Activated T-helper 1 cell treated with anti-CD3 and anti-CD28 coated beads, Interleukin-12 subunit alpha, Interleukin-12 subunit beta, Interleukin-2, Interleukin-4 antibody, amounts not matched to agents 30 ng/mL and 10 ng/mL and 1 ng/mL, durations not matched to agents 14 hours and 24 hours and 36 hours (primary cell): ENCODE data around the gene PNPLA7. TPM values are rescaled to one million over a fixed set of nuclear protein-coding genes. Genes with fewer than 3 reads are reported as not detected.

Experiments
- DNase-seq: peaks from one replicate; pipeline ENCODE4 v3.0.0; 2021; ENCODE audit warnings: low spot score
- H3K27ac Mint-ChIP-seq: one replicate; pipeline ENCODE4 v1.8.0; 2021; ENCODE audit warnings: mild to moderate bottlenecking, mixed read lengths
- H3K27me3 Mint-ChIP-seq: one replicate; pipeline ENCODE4 v1.8.0; 2022; ENCODE audit warnings: mild to moderate bottlenecking, moderate library complexity, mixed read lengths; ENCODE audit not compliant: insufficient read depth
- H3K36me3 Mint-ChIP-seq: one replicate; pipeline ENCODE4 v1.8.0; 2021; ENCODE audit warnings: low read depth, mixed read lengths
- H3K4me1 Mint-ChIP-seq: one replicate; pipeline ENCODE4 v1.8.0; 2021; ENCODE audit warnings: low read depth, mixed read lengths
- H3K4me3 Mint-ChIP-seq: one replicate; pipeline ENCODE4 v1.8.0; 2021; ENCODE audit warnings: mild to moderate bottlenecking, moderate library complexity, mixed read lengths
- H3K9me3 Mint-ChIP-seq: one replicate; pipeline ENCODE4 v1.8.0; 2021; ENCODE audit warnings: mixed read lengths
- intact Hi-C: fragments of 100-400 bp; cut with micrococcal nuclease; formaldehyde crosslinking; loops from one replicate; pipeline ENCODE4 v1.15.1; 2024
- total RNA-seq: library from RNA; stranded (reverse); gene quantifications from 2 replicates; pipeline ENCODE4 v1.2.3, GENCODE V29; 2022

The PNPLA7 gene
- total RNA-seq, 1 donor from 2014 or later = 1.2 TPM

GRCh38 chr9:137433916-137434431 lies 116.2 kb downstream of the PNPLA7 start:
- H3K4me3 Mint-ChIP-seq = no peak overlapping the region
- no peaks in the 10 kb centered on the region for H3K27me3 Mint-ChIP-seq
- H3K9me3 Mint-ChIP-seq = no peaks in the 10 kb centered on the region
- H3K27ac Mint-ChIP-seq = no peak overlapping the region
- intact Hi-C loops = no loop called here
- DNase-seq = no peak
- H3K36me3 Mint-ChIP-seq = no peaks in the 10 kb centered on the region
- no peaks in the 10 kb centered on the region for H3K4me1 Mint-ChIP-seq

- H3K27me3 Mint-ChIP-seq = no peaks in the 10 kb centered on the region
- no peaks in the 10 kb centered on the region for H3K4me1 Mint-ChIP-seq
- DNase-seq = no peak
- H3K36me3 Mint-ChIP-seq = no peaks in the 10 kb centered on the region
- no peak overlapping the region for H3K4me3 Mint-ChIP-seq
- no peak overlapping the region for H3K27ac Mint-ChIP-seq
- no peaks in the 10 kb centered on the region for H3K9me3 Mint-ChIP-seq
- intact Hi-C loops = no loop called here
Observed at GRCh38 chr9:137433349-137433915, 116.8 kb downstream of the PNPLA7 start.

GRCh38 chr9:137432687-137433348 lies 117.4 kb downstream of the PNPLA7 start:
- intact Hi-C loops = no loop called here
- Mint-ChIP-seq H3K27ac (no peak overlapping the region), H3K36me3 (no peaks in the 10 kb centered on the region), H3K4me1 (no peaks in the 10 kb centered on the region), H3K9me3 (no peaks in the 10 kb centered on the region), H3K4me3 (no peak overlapping the region), H3K27me3 (no peaks in the 10 kb centered on the region)
- no peak for DNase-seq

GRCh38 chr9:137431416-137431931 lies 118.7 kb downstream of the PNPLA7 start:
- no peaks in the 10 kb centered on the region for H3K36me3 Mint-ChIP-seq
- intact Hi-C loops = no loop called here
- no peak overlapping the region for H3K4me3 Mint-ChIP-seq
- H3K4me1 Mint-ChIP-seq = no peaks in the 10 kb centered on the region
- DNase-seq = no peak
- no peaks in the 10 kb centered on the region for H3K9me3 Mint-ChIP-seq
- no peak overlapping the region for H3K27ac Mint-ChIP-seq
- peaks cover 3% of the 10 kb centered on the region for H3K27me3 Mint-ChIP-seq

GRCh38 chr9:137430723-137431415 lies 119.3 kb downstream of the PNPLA7 start:
- Mint-ChIP-seq H3K36me3 (no peaks in the 10 kb centered on the region), H3K9me3 (no peaks in the 10 kb centered on the region), H3K4me3 (no peak overlapping the region), H3K27me3 (peaks cover 3% of the 10 kb centered on the region), H3K4me1 (no peaks in the 10 kb centered on the region), H3K27ac (no peak overlapping the region)
- no peak for DNase-seq
- intact Hi-C loops = no loop called here

GRCh38 chr9:137429974-137430722 lies 120.1 kb downstream of the PNPLA7 start:
- Mint-ChIP-seq H3K9me3 (no peaks in the 10 kb centered on the region), H3K27ac (no peak overlapping the region), H3K36me3 (no peaks in the 10 kb centered on the region), H3K4me3 (no peak overlapping the region), H3K27me3 (peaks cover 3% of the 10 kb centered on the region), H3K4me1 (no peaks in the 10 kb centered on the region)
- no peak for DNase-seq
- intact Hi-C loops = loop anchor here (10.0 kb wide), 1 partner anchor 95 kb away; no protein-coding TSS in a partner anchor

GRCh38 chr9:137429546-137429890 lies 120.7 kb downstream of the PNPLA7 start:
- H3K4me3 Mint-ChIP-seq = no peak overlapping the region
- no peak overlapping the region for H3K27ac Mint-ChIP-seq
- DNase-seq = no peak
- intact Hi-C loops = loop anchor here (10.0 kb wide), 1 partner anchor 95 kb away; no protein-coding TSS in a partner anchor
- H3K36me3 Mint-ChIP-seq = no peaks in the 10 kb centered on the region
- peaks cover 6% of the 10 kb centered on the region for H3K27me3 Mint-ChIP-seq
- H3K9me3 Mint-ChIP-seq = no peaks in the 10 kb centered on the region
- no peaks in the 10 kb centered on the region for H3K4me1 Mint-ChIP-seq

- Mint-ChIP-seq H3K27me3 (peaks cover 9% of the 10 kb centered on the region), H3K9me3 (no peaks in the 10 kb centered on the region), H3K36me3 (no peaks in the 10 kb centered on the region), H3K4me3 (no peak overlapping the region), H3K27ac (no peak overlapping the region), H3K4me1 (no peaks in the 10 kb centered on the region)
- intact Hi-C loops = loop anchor here (10.0 kb wide), 1 partner anchor 96 kb away; no protein-coding TSS in a partner anchor
- DNase-seq = no peak
Observed at GRCh38 chr9:137428841-137429545, 121.2 kb downstream of the PNPLA7 start.

- DNase-seq = no peak
- H3K4me3 Mint-ChIP-seq = no peak overlapping the region
- H3K4me1 Mint-ChIP-seq = no peaks in the 10 kb centered on the region
- H3K27me3 Mint-ChIP-seq = peaks cover 9% of the 10 kb centered on the region
- intact Hi-C loops = loop anchor here (10.0 kb wide), 1 partner anchor 97 kb away; no protein-coding TSS in a partner anchor
- H3K36me3 Mint-ChIP-seq = no peaks in the 10 kb centered on the region
- no peak overlapping the region for H3K27ac Mint-ChIP-seq
- H3K9me3 Mint-ChIP-seq = no peaks in the 10 kb centered on the region
Observed at GRCh38 chr9:137428311-137428630, 121.9 kb downstream of the PNPLA7 start.

- no peak overlapping the region for H3K4me3 Mint-ChIP-seq
- H3K27me3 Mint-ChIP-seq = peaks cover 9% of the 10 kb centered on the region
- intact Hi-C loops = loop anchor here (10.0 kb wide), 1 partner anchor 97 kb away; no protein-coding TSS in a partner anchor
- H3K27ac Mint-ChIP-seq = no peak overlapping the region
- H3K36me3 Mint-ChIP-seq = no peaks in the 10 kb centered on the region
- no peak for DNase-seq
- no peaks in the 10 kb centered on the region for H3K9me3 Mint-ChIP-seq
- no peaks in the 10 kb centered on the region for H3K4me1 Mint-ChIP-seq
Observed at GRCh38 chr9:137427454-137428310, 122.5 kb downstream of the PNPLA7 start.

GRCh38 chr9:137426018-137426681 lies 124.1 kb downstream of the PNPLA7 start:
- Mint-ChIP-seq H3K9me3 (no peaks in the 10 kb centered on the region), H3K36me3 (peaks cover 5% of the 10 kb centered on the region), H3K27me3 (peaks cover 9% of the 10 kb centered on the region), H3K27ac (no peak overlapping the region), H3K4me3 (no peak overlapping the region), H3K4me1 (peaks cover 7% of the 10 kb centered on the region)
- no peak for DNase-seq
- intact Hi-C loops = loop anchor here (10.0 kb wide), 1 partner anchor 99 kb away; no protein-coding TSS in a partner anchor
